Thyroid gland (tissue), 4 donors: ENCODE measurements around the gene SEC63.

Source experiments
- POLR2A ChIP-seq, 2 donors: fragments of 450-650 bp; IDR thresholded peaks; one replicate each; pipeline ENCODE4 v1.6.1; 2017; ENCODE audit warnings: antibody characterized with exemption in 2 of 2, mild to moderate bottlenecking in 2 of 2, moderate library complexity in 1 of 2
- TF ChIP-seq, protein P1 (sequence below), 6 experiments: fragments of 200-600 bp in 3 of 6; fragments of 450-650 bp in 3 of 6; sonication (generic) in 3 of 6; IDR thresholded peaks; one replicate each; pipeline ENCODE4 v1.5.1; 2016 to 2019; ENCODE audit warnings: antibody characterized with exemption in 6 of 6, mild to moderate bottlenecking in 2 of 6, inconsistent platforms in 1 of 6, moderate library complexity in 1 of 6

DNA sequence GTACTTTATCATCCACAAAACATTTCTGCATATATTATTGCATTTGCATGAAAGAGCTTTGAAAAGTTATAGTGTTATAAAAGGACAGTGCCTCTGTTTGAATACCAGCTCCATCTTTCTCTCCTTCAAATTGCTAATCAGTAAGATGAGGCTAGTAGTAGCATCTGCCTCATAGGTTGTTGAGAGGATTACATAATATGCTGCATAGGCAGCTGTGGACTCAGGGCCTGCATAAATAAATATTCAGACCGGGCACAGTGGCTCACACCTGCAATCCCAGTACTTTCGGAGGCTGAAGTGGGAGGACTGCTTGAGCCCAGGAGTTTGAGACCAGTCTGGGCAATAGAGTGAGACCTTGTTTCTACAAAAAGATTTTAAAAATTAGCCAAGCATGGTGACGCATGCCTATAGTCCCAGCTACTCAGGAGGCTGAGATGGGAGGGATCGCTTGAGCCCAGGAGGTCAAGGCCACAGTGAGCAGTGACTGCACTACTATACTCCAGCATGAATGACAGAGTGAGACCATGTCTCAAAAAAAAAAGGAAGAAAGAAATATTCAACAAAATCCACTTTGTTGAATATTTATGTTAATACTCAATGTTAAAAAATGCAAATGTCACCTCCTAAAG is 18.3 kb upstream of the SEC63 start:
- TF ChIP-seq, protein P1, sequence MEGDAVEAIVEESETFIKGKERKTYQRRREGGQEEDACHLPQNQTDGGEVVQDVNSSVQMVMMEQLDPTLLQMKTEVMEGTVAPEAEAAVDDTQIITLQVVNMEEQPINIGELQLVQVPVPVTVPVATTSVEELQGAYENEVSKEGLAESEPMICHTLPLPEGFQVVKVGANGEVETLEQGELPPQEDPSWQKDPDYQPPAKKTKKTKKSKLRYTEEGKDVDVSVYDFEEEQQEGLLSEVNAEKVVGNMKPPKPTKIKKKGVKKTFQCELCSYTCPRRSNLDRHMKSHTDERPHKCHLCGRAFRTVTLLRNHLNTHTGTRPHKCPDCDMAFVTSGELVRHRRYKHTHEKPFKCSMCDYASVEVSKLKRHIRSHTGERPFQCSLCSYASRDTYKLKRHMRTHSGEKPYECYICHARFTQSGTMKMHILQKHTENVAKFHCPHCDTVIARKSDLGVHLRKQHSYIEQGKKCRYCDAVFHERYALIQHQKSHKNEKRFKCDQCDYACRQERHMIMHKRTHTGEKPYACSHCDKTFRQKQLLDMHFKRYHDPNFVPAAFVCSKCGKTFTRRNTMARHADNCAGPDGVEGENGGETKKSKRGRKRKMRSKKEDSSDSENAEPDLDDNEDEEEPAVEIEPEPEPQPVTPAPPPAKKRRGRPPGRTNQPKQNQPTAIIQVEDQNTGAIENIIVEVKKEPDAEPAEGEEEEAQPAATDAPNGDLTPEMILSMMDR (IDR thresholded peaks at IDR 0.05): no peak
- no peak for TF ChIP-seq POLR2A (IDR thresholded peaks at IDR 0.05)
